Keratinocyte (primary cell): Measurements from ENCODE around the gene KIF13A. TPM values are rescaled to one million over a fixed set of nuclear protein-coding genes. Genes with fewer than 3 reads are reported as not detected.
A peak's percentile ranks its signal among the peaks of the same experiment; 100 is the strongest.

Experiments used
- DNase-seq: peaks from one replicate; pipeline ENCODE4 v3.0.0-alpha.2; 2011; ENCODE audit warnings: low read depth, missing footprints, low spot score
- FAIRE-seq: peaks from 2 replicates; lab custom pipeline; 2011; peaks lifted over from hg19 to GRCh38; lab: Jason Lieb, UNC
- H2AFZ ChIP-seq: 2 replicates; pipeline ENCODE4 v1.6.0; 2012; ENCODE audit warnings: low read length, control low read depth, inconsistent platforms; ENCODE audit not compliant: control insufficient read depth
- H3K27ac ChIP-seq: 2 replicates; pipeline ENCODE4 v1.5.1; 2011; ENCODE audit warnings: low read length; ENCODE audit not compliant: control insufficient read depth, insufficient read depth
- H3K27me3 ChIP-seq: 3 replicates; pipeline ENCODE4 v1.6.0; 2011; ENCODE audit warnings: low read length; ENCODE audit not compliant: control insufficient read depth, insufficient read depth; ENCODE audit errors: extremely low read depth
- H3K36me3 ChIP-seq, 2 experiments: 2 replicates in 1 of 2; 3 replicates in 1 of 2; pipeline ENCODE4 v1.5.1; 2011; ENCODE audit warnings: low read length in 2 of 2, mild to moderate bottlenecking in 1 of 2; ENCODE audit not compliant: control insufficient read depth in 2 of 2, insufficient read depth in 2 of 2; ENCODE audit errors: extremely low read depth in 1 of 2
- H3K4me1 ChIP-seq: 3 replicates; pipeline ENCODE4 v1.5.1; 2011; ENCODE audit warnings: low read length; ENCODE audit not compliant: control insufficient read depth, insufficient read depth; ENCODE audit errors: extremely low read depth
- H3K4me2 ChIP-seq: 3 replicates; pipeline ENCODE4 v1.6.0; 2011; ENCODE audit warnings: low read depth, low read length; ENCODE audit not compliant: control insufficient read depth, insufficient read depth; ENCODE audit errors: extremely low read depth
- H3K4me3 ChIP-seq, 3 experiments: fragments of 200-600 bp in 1 of 3; sonication (generic) in 1 of 3; 2 replicates in 2 of 3; 3 replicates in 1 of 3; pipeline ENCODE4 v1.5.1; 2011 to 2016; ENCODE audit warnings: low read length in 3 of 3, mild to moderate bottlenecking in 3 of 3, control low read depth in 2 of 3, inconsistent platforms in 1 of 3, low read depth in 1 of 3, mixed read lengths in 1 of 3, mixed run types in 1 of 3, moderate library complexity in 1 of 3; ENCODE audit not compliant: control insufficient read depth in 2 of 3, insufficient read depth in 2 of 3; ENCODE audit errors: extremely low read depth in 1 of 3
- H3K79me2 ChIP-seq: 2 replicates; pipeline ENCODE4 v1.6.0; 2012; ENCODE audit warnings: low read length; ENCODE audit not compliant: control insufficient read depth, insufficient read depth
- H3K9ac ChIP-seq: 3 replicates; pipeline ENCODE4 v1.6.0; 2011; ENCODE audit warnings: low read length; ENCODE audit not compliant: control insufficient read depth, insufficient read depth; ENCODE audit errors: extremely low read depth
- H3K9me1 ChIP-seq: 3 replicates; pipeline ENCODE4 v1.6.0; 2011; ENCODE audit warnings: low read length; ENCODE audit not compliant: control insufficient read depth, insufficient read depth; ENCODE audit errors: extremely low read depth
- H3K9me3 ChIP-seq: 2 replicates; pipeline ENCODE4 v1.5.1; 2012; ENCODE audit warnings: low read depth, low read length; ENCODE audit not compliant: control insufficient read depth
- H4K20me1 ChIP-seq: 3 replicates; pipeline ENCODE4 v1.6.0; 2011; ENCODE audit warnings: low read length; ENCODE audit not compliant: control insufficient read depth, insufficient read depth; ENCODE audit errors: extremely low read depth
- EZH2 ChIP-seq: IDR thresholded peaks from one replicate; pipeline ENCODE4 v1.6.1; 2012; ENCODE audit warnings: inconsistent platforms, mild to moderate bottlenecking, low read length, moderate library complexity
- dilution Hi-C: fragments of 300-500 bp; cut with MboI; formaldehyde crosslinking; loops from one replicate; pipeline ENCODE4 v1.7.0; 2020; ENCODE audit warnings: low sequenced_read_pairs; ENCODE audit not compliant: extremely low pct_ligation_motif_present
- polyA plus RNA-seq, 5 experiments: library from polyadenylated mRNA; depleted of rRNA in 3 of 5; stranded (reverse) in 3 of 5; stranded (forward) in 1 of 5; unstranded in 1 of 5; fragments of >200 nt; gene quantifications; 1 replicate in 1 of 5; 2 replicates in 3 of 5; 3 replicates in 1 of 5; pipeline versions ENCODE4 v1.2.1 to v1.2.3, GENCODE V29; 2011 to 2012; ENCODE audit warnings: missing spikeins in 2 of 5, low read depth in 1 of 5, low replicate concordance in 1 of 5
- TF ChIP-seq, protein P1 (sequence below), 3 experiments: IDR thresholded peaks in 1 of 3; conservative IDR thresholded peaks in 1 of 3; optimal IDR thresholded peaks in 1 of 3; 2 replicates in 2 of 3; 3 replicates in 1 of 3; pipeline versions ENCODE3 to v1.5.1; 2011; ENCODE audit warnings: low read length in 3 of 3, mild to moderate bottlenecking in 3 of 3, moderate library complexity in 2 of 3, control low read depth in 1 of 3, inconsistent platforms in 1 of 3; ENCODE audit not compliant: insufficient read depth in 2 of 3; ENCODE audit errors: extremely low read depth in 1 of 3

Gene KIF13A
- polyA plus RNA-seq, 1 donor (not counting 4 experiments of a cell fraction or from before 2014, with no cell fraction given) = 96.2 TPM

DNA sequence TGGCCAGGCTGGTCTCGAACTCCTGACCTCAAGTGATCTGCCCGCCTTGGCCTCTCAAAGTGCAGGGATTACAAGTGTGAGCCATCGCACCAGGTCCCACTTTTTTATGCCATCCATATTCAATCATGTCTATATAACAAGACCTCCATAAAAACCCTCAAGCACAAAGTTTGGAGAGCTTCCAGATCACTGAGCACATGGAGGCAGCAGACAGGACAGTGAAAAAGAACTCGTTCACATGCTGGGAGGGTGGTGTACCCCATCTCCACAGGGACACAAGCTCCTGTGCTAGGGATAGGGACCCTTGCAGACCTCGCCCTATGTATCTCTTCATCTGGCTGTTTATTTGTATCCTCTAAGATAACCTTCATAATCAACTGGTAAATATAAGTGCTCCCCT is 30.3 kb downstream of the KIF13A start:
- dilution Hi-C loops = no loop called here
- Histone ChIP-seq H3K4me2 (no peak overlapping the region), H3K79me2 (peaks cover 99% of the 10 kb centered on the region)

DNA sequence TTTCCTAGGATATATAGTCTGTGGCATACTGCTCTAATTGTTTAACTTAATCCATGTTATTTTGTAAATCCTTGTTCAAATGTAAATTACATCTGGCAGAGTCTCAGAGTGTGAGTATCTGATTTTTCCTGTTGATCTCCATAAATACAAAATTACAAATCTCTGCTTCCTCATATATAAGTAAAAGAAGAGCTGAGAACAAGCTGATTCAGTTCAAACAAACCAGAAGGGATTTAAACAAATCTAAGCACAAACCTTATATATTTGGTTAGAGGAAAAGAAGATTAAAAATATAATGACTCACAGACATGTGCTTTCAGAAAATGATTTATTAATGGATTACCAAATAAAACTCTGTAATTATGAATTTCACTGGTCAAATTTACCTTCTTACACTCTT is 37.3 kb downstream of the KIF13A start:
- TF ChIP-seq, protein P1, sequence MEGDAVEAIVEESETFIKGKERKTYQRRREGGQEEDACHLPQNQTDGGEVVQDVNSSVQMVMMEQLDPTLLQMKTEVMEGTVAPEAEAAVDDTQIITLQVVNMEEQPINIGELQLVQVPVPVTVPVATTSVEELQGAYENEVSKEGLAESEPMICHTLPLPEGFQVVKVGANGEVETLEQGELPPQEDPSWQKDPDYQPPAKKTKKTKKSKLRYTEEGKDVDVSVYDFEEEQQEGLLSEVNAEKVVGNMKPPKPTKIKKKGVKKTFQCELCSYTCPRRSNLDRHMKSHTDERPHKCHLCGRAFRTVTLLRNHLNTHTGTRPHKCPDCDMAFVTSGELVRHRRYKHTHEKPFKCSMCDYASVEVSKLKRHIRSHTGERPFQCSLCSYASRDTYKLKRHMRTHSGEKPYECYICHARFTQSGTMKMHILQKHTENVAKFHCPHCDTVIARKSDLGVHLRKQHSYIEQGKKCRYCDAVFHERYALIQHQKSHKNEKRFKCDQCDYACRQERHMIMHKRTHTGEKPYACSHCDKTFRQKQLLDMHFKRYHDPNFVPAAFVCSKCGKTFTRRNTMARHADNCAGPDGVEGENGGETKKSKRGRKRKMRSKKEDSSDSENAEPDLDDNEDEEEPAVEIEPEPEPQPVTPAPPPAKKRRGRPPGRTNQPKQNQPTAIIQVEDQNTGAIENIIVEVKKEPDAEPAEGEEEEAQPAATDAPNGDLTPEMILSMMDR (optimal IDR thresholded peaks at IDR 0.05 in 1 of 3, IDR thresholded peaks at IDR 0.05 in 1 of 3, conservative IDR thresholded peaks at IDR 0.05 in 1 of 3; ENCODE audit: extremely low read depth in 1 of 3, insufficient read depth in 2 of 3, low read length in 3 of 3) = no peak
- TF ChIP-seq EZH2 = no peak
- Histone ChIP-seq H4K20me1 (peaks cover 4% of the 10 kb centered on the region), H3K9me1 (no peaks in the 10 kb centered on the region), H3K27me3 (no peaks in the 10 kb centered on the region), H3K36me3 (peaks cover 0 to 2% of the 10 kb centered on the region in 2 experiments), H3K4me1 (peaks cover 6% of the 10 kb centered on the region), H3K9me3 (no peaks in the 10 kb centered on the region), H3K4me2 (no peak overlapping the region), H3K79me2 (peaks cover 91% of the 10 kb centered on the region), H2AFZ (no peak overlapping the region), H3K9ac (no peak overlapping the region), H3K27ac (peak overlapping the region; percentile 33), H3K4me3 (no peak overlapping the region)
- DNase-seq (no peak), FAIRE-seq (no peak)
- dilution Hi-C loops = no loop called here

More for the DNA sequence above, 30.3 kb downstream of the KIF13A start:
- DNase-seq (no peak), FAIRE-seq (no peak)
- Histone ChIP-seq H3K9me1 (no peaks in the 10 kb centered on the region), H3K4me3 (no peak overlapping the region), H2AFZ (no peak overlapping the region), H3K9me3 (no peaks in the 10 kb centered on the region), H4K20me1 (peaks cover 4% of the 10 kb centered on the region), H3K27me3 (no peaks in the 10 kb centered on the region), H3K27ac (peak overlapping the region; percentile 29), H3K4me1 (peaks cover 11% of the 10 kb centered on the region), H3K36me3 (peaks cover 5 to 17% of the 10 kb centered on the region in 2 experiments), H3K9ac (no peak overlapping the region)
- TF ChIP-seq EZH2 = no peak
- TF ChIP-seq, protein P1 (optimal IDR thresholded peaks at IDR 0.05 in 1 of 3, IDR thresholded peaks at IDR 0.05 in 1 of 3, conservative IDR thresholded peaks at IDR 0.05 in 1 of 3; ENCODE audit: extremely low read depth in 1 of 3, insufficient read depth in 2 of 3, low read length in 3 of 3) = no peak
